Upper lobe of right lung (tissue), 1 donor: ENCODE results near the gene RAB37. TPM values are rescaled to one million over a fixed set of nuclear protein-coding genes. Genes with fewer than 3 reads are reported as not detected.
A peak's percentile ranks its signal among the peaks of the same experiment; 100 is the strongest.

Experiments
- ATAC-seq: fragments of 200-7000 bp; cut with Tn5 transposase; one replicate; pipeline ENCODE4 v1.9.1; 2020; ENCODE audit warnings: mild to moderate bottlenecking, moderate library complexity
- DNase-seq: peaks from one replicate; pipeline ENCODE4 v3.0.0-alpha.2; 2020
- H3K27ac ChIP-seq: fragments of 200-600 bp; one replicate; pipeline ENCODE4 v1.8.0; 2022
- H3K27me3 ChIP-seq: fragments of 200-600 bp; one replicate; pipeline ENCODE4 v1.8.0; 2022; ENCODE audit warnings: mild to moderate bottlenecking
- H3K36me3 ChIP-seq: fragments of 200-600 bp; one replicate; pipeline ENCODE4 v1.8.0; 2022
- H3K4me1 ChIP-seq: fragments of 200-600 bp; one replicate; pipeline ENCODE4 v1.8.0; 2022
- H3K4me3 ChIP-seq: fragments of 200-600 bp; one replicate; pipeline ENCODE4 v1.8.0; 2022; ENCODE audit warnings: mild to moderate bottlenecking
- H3K9me3 ChIP-seq: fragments of 200-600 bp; one replicate; pipeline ENCODE4 v1.8.0; 2022
- CTCF ChIP-seq: fragments of 200-600 bp; IDR thresholded peaks from one replicate; pipeline ENCODE4 v1.8.0; 2022; ENCODE audit warnings: antibody characterized with exemption
- intact Hi-C: fragments of 100-400 bp; cut with DNase I; formaldehyde crosslinking; loops from one replicate; pipeline ENCODE4 v1.11.0; 2022
- total RNA-seq: library from RNA; stranded (reverse); fragmentation: NEBNext Ultra II Directional; extraction: Animal tissue kit (Norgen Biotek cat#: 25700); gene quantifications from one replicate; pipeline ENCODE4 v1.2.1, GENCODE V29; 2021
- donor health status: DM: no; HTN: yes; CAD: no; lungs with severe emphysema.

The RAB37 gene
- total RNA-seq, 1 donor from 2014 or later, result 6.8 TPM

GRCh38 chr17:74782571-74782970 lies 45.5 kb downstream of the RAB37 start:
- Histone ChIP-seq H3K4me3 (no peak overlapping the region), H3K36me3 (no peaks in the 10 kb centered on the region), H3K9me3 (no peaks in the 10 kb centered on the region), H3K27ac (no peak overlapping the region), H3K4me1 (peaks cover 3% of the 10 kb centered on the region), H3K27me3 (no peaks in the 10 kb centered on the region)
- TF ChIP-seq CTCF, result no peak
- intact Hi-C loops, result no loop called here
- no peak for ATAC-seq
- DNase-seq, result no peak

- no peak for ATAC-seq
- TF ChIP-seq CTCF, result no peak
- no peak overlapping the region for H3K4me3 ChIP-seq
Observed at GRCh38 chr17:74784125-74784810, 47.2 kb downstream of the RAB37 start.

GRCh38 chr17:74785096-74785980 lies 48.3 kb downstream of the RAB37 start:
- no peaks in the 10 kb centered on the region for H3K27me3 ChIP-seq
- no peak overlapping the region for H3K4me3 ChIP-seq
- H3K36me3 ChIP-seq, result no peaks in the 10 kb centered on the region
- no peaks in the 10 kb centered on the region for H3K9me3 ChIP-seq
- ATAC-seq (no peak), DNase-seq (no peak)
- intact Hi-C loops, result no loop called here
- no peak overlapping the region for H3K27ac ChIP-seq
- TF ChIP-seq CTCF, result no peak
- peaks cover 4% of the 10 kb centered on the region for H3K4me1 ChIP-seq

More at GRCh38 chr17:74784125-74784810, 47.2 kb downstream of the RAB37 start:
- no peaks in the 10 kb centered on the region for H3K36me3 ChIP-seq
- H3K27ac ChIP-seq, result no peak overlapping the region
- no peaks in the 10 kb centered on the region for H3K27me3 ChIP-seq
- intact Hi-C loops, result no loop called here
- no peaks in the 10 kb centered on the region for H3K4me1 ChIP-seq
- no peaks in the 10 kb centered on the region for H3K9me3 ChIP-seq
- no peak for DNase-seq

GRCh38 chr17:74785981-74786360 lies 48.9 kb downstream of the RAB37 start:
- DNase-seq, result no peak
- no peak for ATAC-seq
- no peaks in the 10 kb centered on the region for H3K9me3 ChIP-seq
- intact Hi-C loops, result no loop called here
- no peaks in the 10 kb centered on the region for H3K36me3 ChIP-seq
- no peak overlapping the region for H3K27ac ChIP-seq
- H3K27me3 ChIP-seq, result no peaks in the 10 kb centered on the region
- peaks cover 4% of the 10 kb centered on the region for H3K4me1 ChIP-seq
- no peak for TF ChIP-seq CTCF
- no peak overlapping the region for H3K4me3 ChIP-seq

GRCh38 chr17:74786431-74787055 lies 49.5 kb downstream of the RAB37 start:
- Histone ChIP-seq H3K4me3 (no peak overlapping the region), H3K36me3 (no peaks in the 10 kb centered on the region), H3K9me3 (no peaks in the 10 kb centered on the region), H3K27ac (no peak overlapping the region), H3K27me3 (no peaks in the 10 kb centered on the region), H3K4me1 (peaks cover 4% of the 10 kb centered on the region)
- DNase-seq (no peak), ATAC-seq (peak; percentile 61)
- intact Hi-C loops, result no loop called here
- TF ChIP-seq CTCF, result no peak
